ENCODE data around the gene BCAP29.
"Not testable (repeated sequence)": the region's sequence is repeated elsewhere in the genome, so short reads cannot be mapped to it uniquely, and the experiment has no call there.

BCAP29 gene

DNA sequence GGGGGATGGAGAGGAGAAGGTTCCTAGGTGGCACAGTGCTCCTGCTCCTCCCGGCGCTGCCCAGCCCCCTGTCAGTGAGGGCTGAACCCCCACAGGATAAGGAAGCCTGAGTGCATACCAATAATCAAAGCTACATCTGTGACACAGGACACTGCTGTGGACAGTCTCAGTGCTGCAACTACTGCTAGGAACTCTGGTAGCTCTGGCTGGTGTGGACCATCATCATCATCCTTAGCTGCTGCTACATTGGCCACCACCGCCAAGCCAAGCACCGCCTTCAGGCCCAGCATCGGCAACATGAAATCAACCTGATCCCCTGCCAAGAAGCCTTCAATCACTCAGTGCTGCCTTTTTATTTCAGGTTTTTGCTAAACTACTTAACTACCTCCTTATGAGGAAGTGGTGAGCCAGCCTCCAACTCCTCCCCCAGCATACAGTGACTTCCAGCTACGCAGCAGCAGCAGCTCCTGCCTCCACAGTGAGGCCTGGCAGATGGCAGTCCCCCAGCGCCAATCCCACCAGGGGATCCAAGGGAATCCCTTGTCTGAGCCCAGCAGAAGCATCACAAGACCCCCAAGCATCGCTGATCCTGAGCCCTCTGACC, 48.5 kb downstream of the BCAP29 start:
- no peak for DNase-seq

DNA sequence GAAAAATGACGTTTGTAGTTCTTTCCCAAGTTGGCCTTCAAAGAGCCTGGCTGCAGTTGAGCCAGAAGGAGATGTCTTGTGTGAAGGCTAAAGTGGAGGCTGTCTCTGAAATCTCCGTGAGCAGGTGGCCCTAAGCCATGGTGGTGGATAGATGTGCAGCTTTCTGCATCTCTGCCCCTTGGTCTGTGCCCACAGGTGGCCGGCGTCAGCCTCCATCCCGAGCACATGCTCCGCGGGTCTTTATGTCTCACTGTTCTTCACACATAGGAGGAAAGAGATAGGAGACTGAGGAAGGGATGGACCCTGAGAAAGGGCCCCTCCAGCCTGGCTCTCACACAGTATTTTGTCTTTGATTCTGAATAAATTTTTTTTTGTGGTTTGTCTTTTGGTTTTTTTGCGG, 50.3 kb downstream of the BCAP29 start:
- DNase-seq = no peak

DNA sequence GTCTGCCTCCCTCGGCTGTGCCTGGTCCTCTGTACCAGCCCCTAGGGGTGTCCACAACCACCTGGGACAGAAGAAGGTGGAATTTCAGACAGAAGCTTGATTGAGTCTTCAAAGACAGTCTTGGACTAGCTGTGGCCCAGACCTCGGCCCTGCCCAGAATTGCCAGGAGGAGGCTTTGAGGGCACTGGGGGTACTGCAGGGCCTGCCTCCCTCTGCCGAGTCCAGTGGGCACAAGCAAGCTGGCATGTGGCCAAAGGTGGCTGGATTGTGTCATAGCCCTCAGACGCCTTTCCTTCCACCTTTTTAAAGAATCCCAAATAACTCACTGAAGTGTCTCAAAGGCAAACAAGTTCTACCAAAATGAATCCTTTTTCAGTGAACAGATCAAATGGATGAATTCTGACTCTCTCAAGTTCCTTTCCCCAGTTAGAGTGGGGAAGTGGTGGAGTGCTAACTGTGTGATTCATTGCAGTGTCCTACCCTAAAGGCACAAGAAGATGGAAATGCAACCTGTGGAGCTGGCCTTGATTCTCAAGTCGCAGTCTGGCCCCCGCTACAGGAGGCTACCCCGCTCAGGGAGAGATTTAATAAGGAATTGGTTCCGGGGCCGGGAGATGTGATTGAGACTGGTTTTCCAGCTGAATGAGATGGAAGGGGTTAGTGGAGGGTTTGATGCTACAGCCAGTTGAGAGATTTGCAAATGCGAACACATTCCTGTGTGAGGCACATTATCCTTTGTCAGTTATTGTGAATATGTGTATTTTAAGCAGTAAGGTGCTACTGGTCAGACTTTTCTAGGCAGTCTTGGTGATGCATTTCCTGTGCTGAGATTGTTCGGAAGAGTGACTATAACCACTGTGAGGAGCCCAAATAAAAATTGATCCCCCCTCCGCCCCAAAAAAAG, 51.8 kb downstream of the BCAP29 start:
- DNase-seq = no peak

DNA sequence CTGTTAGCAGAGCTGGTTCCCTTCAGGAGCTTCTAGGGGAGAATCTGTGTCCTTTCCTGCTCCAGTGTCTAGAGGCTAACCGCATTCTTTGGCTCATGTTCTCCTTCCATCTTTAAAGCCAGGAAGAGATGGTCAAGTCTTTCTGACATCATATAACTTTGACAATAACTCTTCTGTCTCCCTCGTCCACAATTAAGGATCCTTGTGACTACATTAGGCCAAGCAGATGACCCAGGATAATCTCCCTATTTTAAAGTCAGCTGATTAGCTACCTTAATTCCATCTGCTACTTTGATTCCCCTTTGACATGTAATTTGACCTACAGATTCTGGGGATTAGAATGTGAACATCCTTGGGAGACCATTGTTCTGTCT, 52.4 kb downstream of the BCAP29 start:
- no peak for DNase-seq

DNA sequence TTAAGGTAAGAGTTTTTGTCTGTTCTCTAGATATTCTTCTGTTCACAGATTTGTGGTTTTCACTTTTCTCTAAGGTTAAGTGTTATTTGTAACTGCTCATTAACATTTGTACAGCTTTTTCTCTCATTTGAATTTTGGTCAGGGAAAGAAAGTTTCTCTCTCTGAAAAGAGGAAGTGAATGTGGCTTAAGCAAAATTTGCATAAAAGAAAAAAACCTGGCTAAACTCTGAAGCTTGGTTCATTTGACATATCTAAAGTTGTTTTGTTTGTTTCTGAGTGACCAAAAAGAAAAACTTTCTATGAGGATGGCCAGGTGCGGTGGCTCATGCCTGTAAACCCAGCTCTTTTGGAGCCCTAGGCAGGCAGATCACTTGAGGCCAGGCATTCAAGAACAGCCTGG, 58.5 kb downstream of the BCAP29 start:
- no peak for DNase-seq

DNA sequence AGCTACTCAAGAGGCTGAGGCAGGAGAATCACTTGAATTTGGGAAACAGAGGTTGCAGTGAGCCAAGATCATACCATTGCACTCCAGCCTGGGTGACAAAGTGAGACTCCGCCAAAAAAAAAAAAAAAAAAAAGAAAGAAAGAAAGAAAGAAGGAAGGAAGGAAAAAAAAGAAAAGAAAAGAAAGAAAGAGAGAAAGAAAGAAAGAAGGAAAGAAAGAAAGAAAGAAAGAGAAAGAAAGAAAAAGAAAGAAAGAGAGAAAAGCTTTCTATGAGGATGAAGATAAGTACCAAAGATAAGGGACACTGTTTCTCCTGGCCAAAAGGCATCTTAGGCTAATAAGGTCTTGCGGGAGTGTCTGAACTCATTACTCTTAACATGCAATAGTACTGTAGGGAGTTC, 59.0 kb downstream of the BCAP29 start:
- DNase-seq = not testable (repeated sequence)

DNA sequence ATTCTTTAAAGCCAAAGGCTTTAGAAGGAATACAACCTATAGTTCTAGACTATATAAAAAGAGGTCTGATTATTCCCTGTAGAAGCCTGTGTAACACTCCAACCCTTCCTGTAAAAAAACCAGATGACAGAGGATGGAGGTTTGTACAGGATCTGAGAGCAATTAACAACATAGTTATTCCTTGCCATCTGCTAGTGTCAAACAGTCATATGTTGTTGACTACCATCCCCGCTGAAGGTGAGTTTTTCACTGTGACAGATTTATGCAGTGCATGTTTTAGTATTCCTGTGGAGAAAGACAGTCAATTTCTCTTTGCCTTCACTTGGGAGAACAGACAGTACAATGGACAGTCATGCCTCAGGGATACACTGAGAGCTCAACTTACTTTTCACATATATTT, 61.6 kb downstream of the BCAP29 start:
- no peak for DNase-seq

DNA sequence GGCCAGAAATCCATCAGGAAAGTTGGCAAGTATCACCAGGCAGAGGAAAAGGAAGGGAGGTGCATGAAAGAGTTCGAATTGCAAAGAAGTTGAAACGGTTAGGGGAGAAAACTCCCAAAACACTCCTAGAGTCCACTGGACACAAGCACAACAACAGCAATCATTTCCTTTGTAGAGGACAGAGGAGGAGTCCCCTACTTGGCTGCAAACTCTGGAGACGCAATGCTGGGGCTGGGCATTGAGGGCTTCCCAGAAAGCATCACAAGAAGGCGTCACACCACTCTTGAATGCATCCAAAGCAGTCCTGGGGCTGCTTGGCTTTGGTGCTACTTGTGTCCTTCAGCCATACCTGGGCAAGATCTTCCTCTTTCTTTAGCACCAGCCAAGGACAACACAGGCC, 62.5 kb downstream of the BCAP29 start:
- DNase-seq = no peak

DNA sequence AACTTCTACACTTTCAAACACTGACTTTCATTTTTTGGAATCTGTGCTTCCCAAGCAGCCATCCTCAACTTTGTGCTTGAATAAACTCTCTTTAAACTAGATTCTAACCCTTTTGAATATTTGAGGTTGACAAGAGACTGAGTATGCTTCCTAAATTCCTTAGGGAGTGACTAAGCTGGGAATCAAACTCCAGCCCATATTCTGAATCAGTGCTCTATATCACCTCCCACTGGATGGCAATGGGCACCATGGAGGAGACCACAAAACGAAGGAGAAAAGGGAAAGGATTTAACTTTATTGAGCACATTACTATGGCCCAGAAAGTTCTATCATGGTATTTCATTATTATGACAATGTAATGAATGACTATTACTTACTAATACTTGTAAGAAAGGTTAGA, 63.4 kb downstream of the BCAP29 start:
- DNase-seq = no peak

DNA sequence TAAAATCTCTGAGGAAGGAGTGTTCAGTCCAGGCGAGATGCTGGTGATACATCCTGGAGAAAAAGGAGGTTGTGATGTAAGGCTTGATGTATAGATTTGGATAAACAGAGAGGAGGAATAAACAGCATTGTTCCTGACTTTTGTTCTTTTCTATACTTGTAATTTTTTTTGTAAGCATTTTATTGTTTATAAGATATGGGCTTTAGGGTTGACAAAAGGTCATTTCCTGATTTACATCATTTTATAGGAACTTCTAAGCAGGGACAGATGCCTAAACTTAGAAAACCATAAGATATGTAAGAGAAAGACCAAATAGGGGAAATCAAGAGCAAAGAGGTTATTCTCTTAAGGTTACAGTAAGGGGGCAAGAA, 63.9 kb downstream of the BCAP29 start:
- DNase-seq = no peak

DNA sequence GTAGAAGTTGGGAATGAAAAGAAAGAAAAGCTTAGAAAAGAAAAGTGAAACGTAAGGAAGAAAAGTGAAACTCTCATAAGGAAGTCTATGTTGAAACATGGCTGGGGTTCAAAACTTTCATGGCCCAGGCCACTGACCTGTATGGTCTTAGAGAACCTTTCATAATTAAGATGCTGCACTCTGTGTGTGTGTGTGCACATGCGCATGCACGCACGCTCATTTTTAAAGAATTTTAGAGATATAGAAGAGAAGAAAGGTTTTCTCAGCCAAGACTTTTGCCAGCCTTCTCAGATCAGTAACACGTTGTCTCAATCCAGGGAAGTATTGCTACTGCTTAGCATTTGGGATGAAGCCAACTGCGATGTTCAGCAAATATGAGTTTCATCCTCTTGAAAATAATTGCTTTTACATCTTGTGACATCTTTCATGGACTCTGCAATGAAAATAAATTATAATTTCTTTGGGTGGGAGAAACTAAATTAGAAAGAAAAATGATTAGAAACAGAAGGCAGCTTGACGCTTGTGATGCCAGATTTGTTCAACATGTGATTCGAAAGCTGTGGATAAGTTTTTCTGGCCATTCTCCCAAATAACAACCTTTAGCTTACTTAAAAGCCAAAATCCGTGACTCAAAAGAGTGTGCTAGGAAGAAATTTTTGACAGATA, 64.4 kb downstream of the BCAP29 start:
- no peak for DNase-seq

DNA sequence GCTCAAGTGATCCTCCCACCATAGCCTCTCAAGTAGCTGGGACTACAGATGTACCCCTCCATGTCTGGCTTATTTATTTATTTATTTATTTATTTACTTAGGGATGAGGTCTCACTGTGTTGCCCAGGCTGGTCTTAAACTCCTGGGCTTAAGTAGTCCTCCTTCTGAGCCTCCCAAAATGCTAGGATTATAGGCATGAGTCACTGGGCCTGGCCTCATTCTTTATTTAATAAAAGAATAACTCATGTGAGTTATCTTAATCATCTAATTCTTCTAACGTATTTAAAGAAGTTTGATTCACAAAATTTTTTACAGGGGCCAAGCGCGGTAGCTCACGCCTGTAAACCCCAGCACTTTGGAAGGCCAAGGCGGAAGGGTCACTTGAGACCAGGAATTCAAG, 72.6 kb downstream of the BCAP29 start:
- no peak for DNase-seq

DNA sequence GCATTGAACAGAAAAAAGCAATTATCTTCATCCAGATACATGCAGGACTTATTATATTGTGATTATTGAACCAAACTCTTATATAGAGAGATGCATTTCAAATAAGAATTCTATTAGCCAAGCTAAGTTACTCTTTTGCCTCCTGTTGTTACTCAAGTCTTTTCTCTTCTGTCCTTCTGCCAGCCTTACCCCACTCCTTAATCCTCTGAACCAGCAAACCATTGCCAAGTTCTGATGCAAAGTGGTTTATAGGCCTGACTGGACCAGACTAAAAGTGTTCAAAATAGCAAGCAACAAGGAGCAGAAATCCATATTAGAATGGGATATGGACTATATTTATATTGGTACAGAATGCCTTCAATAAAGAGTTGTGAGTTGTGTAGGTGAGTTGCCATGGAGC, 78.4 kb downstream of the BCAP29 start:
- no peak for DNase-seq

DNA sequence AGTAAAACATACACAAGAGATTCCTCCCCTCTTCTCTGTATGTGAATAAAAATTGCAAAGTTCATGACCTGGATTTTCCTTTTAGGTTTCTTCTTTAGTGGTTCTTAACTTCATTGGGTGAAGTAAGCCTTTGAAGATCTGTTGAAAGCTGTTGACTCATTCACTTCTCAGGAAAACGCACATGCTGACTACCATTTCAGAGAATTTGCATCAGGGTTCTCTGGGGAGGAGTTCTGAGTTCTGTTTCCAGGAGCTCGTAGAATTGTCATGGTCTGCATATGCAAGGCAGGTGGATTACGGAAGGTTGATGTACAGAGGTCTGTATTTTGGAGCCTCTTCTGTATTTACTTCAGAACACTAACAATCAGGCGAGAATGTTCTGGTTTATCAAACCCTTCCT, 79.6 kb downstream of the BCAP29 start:
- DNase-seq = no peak

DNA sequence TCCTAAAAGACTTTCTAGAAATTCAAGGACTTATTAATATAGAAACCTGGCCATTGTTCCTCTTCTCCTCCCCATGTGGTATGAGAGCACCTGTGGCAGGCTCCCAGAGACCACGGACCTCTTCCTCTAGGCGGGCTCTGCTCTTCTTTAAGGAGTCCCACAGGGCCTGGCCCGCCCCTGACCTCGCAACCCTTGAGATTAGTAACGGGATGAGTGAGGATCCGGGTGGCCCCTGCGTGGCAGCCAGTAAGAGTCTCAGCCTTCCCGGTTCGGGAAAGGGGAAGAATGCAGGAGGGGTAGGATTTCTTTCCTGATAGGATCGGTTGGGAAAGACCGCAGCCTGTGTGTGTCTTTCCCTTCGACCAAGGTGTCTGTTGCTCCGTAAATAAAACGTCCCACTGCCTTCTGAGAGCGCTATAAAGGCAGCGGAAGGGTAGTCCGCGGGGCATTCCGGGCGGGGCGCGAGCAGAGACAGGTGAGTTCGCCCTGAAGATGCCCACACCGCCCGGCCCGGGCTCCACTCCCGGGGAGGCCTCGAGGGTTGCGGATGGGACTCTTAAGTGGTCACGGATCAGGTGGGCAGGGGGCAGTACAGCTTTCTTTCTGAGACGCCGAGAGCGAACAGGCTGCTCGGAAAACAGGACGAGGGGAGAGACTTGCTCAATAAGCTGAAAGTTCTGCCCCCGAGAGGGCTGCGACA, 80.5 kb downstream of the BCAP29 start, which contains the start of gene SLC26A4:
TSS of gene SLC26A4 (plus strand) at position 448 of the 700 bp plus-strand sequence. CDS start 814 bp downstream, outside the sequence.
- DNase-seq = no peak

DNA sequence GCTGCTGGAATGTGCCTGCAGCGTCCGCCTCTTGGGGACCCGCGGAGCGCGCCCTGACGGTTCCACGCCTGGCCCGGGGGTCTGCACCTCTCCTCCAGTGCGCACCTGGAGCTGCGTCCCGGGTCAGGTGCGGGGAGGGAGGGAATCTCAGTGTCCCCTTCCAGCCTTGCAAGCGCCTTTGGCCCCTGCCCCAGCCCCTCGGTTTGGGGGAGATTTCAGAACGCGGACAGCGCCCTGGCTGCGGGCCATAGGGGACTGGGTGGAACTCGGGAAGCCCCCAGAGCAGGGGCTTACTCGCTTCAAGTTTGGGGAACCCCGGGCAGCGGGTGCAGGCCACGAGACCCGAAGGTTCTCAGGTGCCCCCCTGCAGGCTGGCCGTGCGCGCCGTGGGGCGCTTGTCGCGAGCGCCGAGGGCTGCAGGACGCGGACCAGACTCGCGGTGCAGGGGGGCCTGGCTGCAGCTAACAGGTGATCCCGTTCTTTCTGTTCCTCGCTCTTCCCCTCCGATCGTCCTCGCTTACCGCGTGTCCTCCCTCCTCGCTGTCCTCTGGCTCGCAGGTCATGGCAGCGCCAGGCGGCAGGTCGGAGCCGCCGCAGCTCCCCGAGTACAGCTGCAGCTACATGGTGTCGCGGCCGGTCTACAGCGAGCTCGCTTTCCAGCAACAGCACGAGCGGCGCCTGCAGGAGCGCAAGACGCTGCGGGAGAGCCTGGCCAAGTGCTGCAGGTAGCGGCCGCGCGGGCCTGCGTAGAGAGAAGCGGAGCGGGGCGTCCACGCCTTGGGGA, 81.2 kb downstream of the BCAP29 start:
- DNase-seq = peak; percentile 61

DNA sequence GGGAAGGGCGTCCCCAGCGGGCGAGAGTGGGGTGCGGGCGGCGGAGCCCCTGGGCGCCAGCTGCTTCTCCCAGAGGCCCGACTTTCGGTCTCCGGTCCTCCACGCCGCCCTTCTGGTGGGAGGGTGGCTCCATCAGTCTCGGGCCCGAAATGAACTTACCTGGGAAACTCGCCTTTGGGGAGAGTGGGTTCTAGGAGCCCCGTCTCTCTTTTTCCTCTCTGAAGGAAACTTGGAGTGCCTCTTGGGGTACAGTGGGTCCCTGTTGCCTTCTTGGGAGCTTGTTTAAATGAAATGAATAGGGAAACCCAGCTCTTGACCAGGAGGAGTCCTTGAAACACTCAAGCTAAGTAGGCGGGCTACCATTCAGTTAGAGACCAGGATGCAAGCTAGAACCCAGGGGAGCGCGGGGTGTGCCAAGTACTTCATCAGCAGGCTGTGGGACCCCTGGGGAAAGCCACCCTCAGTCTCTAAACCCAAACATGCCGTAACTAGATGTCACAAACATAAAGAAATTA, 81.9 kb downstream of the BCAP29 start:
- no peak for DNase-seq

DNA sequence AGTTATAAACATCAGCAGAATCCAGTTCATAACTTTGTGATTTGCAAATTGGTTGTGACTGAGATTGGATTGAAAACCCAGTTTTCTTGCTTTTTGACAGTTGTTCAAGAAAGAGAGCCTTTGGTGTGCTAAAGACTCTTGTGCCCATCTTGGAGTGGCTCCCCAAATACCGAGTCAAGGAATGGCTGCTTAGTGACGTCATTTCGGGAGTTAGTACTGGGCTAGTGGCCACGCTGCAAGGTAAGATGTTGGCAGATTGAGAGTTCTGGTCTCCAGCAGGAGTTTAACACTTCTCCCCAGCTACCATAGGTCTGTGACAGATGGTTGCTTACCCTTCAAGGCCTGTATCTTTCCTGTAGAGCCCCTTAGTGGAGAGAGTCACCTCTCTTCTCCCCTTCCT, 83.2 kb downstream of the BCAP29 start:
- no peak for DNase-seq

DNA sequence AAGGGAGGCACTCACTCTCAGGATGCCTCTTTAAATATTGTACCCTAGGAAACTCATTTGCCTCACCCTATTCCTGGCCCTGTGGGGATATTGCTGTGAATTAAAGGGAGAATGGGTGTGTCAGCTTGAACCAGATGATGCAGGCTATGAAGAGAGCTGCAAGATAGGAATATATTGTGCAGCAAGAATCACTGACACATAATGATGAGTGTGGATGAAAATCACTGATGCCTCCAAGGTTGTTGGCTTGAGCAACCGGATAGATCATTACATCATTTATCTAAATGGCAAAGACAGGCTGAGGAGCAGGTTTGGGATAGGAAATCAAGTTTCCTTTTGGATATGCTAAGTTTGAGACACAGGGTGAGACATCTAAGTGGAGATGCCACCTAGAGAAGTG, 86.7 kb downstream of the BCAP29 start:
- no peak for DNase-seq

DNA sequence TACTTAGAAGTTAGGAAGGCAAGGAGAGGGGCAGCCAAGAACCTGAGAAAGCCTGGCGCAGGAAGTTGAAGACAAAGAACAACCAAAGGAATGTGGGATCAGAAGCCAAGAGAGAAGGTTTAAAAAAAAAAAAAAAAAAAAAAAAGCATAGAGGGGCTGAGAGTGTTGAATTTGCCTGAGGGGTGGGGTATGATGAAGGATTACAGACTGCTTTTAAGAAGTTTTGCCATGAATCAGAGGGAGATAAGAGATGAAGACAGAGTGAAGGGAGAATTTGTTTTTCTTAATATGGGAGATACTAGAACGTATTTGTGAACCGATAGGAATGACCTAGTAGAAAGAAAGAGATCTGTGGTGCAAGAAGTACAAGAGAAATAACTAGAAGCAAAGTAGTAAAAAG, 87.3 kb downstream of the BCAP29 start:
- DNase-seq = no peak

DNA sequence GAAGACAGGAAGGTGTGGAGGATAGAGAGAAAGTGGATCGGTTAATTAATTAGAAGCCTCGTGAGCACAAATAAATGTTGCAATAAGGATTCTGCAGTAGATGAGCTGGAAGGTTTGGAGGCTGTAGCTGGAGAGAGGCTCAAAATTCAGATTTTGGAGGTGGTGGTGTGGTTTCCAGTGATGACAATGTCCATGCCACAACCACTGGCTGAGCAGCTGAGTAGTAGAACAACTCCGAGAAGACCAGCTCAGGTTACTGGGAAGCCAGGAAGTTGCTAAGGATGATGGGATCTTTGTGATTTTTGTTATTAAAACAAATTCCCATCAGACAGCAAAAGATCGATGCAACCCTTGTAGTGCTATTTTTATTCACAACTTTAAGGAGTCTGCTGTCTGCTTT, 88.2 kb downstream of the BCAP29 start:
- no peak for DNase-seq

All from COR-L47 (cell line).